ENCODE results near the gene SPECC1L.

SPECC1L gene

DNA sequence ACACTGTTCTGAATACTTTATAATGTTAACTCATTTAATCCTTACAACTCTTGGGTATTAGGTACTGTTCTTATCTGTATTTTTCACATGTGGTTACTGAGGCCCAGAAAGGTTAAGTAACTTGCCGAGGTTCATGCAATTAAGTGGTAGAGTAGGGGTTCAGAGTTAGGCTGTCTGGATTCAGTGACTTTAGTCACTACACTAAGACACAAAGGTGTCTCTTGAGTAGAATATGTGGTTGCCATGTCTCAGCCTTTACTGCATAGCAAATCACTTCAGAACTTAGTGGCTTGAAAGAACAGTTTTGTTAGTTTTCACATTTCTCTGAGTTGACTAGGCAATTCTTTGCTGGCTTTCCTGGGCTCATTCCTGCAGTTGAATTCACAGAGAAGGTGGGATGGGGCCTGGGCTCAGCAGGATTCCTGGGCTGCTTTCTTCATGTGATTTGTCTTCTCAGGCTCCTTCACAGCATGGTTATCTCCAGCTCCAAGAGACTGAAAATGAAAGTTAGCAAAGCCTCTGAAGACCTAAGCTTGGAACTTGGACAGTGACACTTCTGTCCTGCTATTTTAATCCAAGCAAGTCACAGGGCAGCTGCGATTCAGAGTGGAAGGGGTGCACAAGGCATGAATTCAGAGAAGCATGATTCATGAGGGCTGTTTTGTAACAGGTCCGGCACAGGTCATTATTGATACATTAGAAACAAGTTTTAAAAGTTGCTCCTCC is 68.3 kb downstream of the SPECC1L start:
- POLR2A ChIA-PET, result no interaction called here
- DNase-seq, result no peak
- Histone ChIP-seq H3K4me1 (ENCODE audit: control extremely low read depth in 1 of 4, control insufficient read depth in 4 of 4, insufficient read depth in 4 of 4, low read length in 3 of 4) (peaks cover 9 to 22% (median 12%) of the 10 kb centered on the region in 4 experiments), H3K9me3 (ENCODE audit: control extremely low read depth in 1 of 5, control insufficient read depth in 4 of 5, insufficient read depth in 2 of 5, low read depth in 1 of 5, low read length in 4 of 5) (no peaks in the 10 kb centered on the region), H3K4me3 (ENCODE audit: control insufficient read depth in 1 of 7, extremely low read depth in 1 of 7, insufficient read depth in 4 of 7, low read depth in 2 of 7, low read length in 6 of 7) (no peak overlapping the region), H3K36me3 (ENCODE audit: control insufficient read depth in 4 of 4, insufficient read depth in 4 of 4, low read length in 3 of 4) (peaks cover 25 to 64% (median 39%) of the 10 kb centered on the region in 4 experiments), H3K27ac (ENCODE audit: insufficient read depth in 1 of 2, low read depth in 1 of 2, low read length in 2 of 2, poor library complexity in 1 of 2, severe bottlenecking in 2 of 2) (no peak overlapping the region), H3K27me3 (replicated peaks in 2 of 5; ENCODE audit: control insufficient read depth in 4 of 5, insufficient read depth in 5 of 5, low read length in 4 of 5) (no peaks in the 10 kb centered on the region)
- WGBS (ENCODE audit: insufficient coverage), result 51% methylated on average over 3 of the region's 3 CpGs
- CTCF ChIA-PET, result interaction anchor here (0.6 to 1.6 kb wide), 2 partner anchors 9 to 33 kb away, joined by 3 to 4 read pairs; no protein-coding TSS in a partner anchor

DNA sequence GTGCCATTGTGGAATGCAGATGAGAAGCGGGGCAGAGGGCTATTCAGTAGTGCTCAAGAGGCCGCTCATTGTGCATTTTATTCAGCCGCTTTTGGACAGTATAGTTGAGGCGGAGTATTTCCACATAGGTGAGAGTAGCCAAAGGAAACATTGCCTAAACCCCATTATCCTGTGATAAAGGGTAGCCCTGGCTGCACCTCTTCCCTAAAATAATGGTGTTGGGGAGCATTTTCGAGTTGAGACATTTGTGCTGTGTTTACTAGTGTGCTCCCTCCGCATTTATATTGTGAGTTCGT is 68.8 kb downstream of the SPECC1L start:
- POLR2A ChIA-PET, result no interaction called here
- CTCF ChIA-PET, result interaction anchor here (0.6 to 1.6 kb wide), 2 partner anchors 8 to 34 kb away, joined by 3 to 4 read pairs; no protein-coding TSS in a partner anchor
- DNase-seq, result no peak
- Histone ChIP-seq H3K36me3 (ENCODE audit: control insufficient read depth in 4 of 4, insufficient read depth in 4 of 4, low read length in 3 of 4) (peaks cover 26 to 64% (median 41%) of the 10 kb centered on the region in 4 experiments), H3K4me1 (ENCODE audit: control extremely low read depth in 1 of 4, control insufficient read depth in 4 of 4, insufficient read depth in 4 of 4, low read length in 3 of 4) (peaks cover 9 to 20% (median 12%) of the 10 kb centered on the region in 4 experiments), H3K9me3 (ENCODE audit: control extremely low read depth in 1 of 5, control insufficient read depth in 4 of 5, insufficient read depth in 2 of 5, low read depth in 1 of 5, low read length in 4 of 5) (no peaks in the 10 kb centered on the region), H3K4me3 (ENCODE audit: control insufficient read depth in 1 of 7, extremely low read depth in 1 of 7, insufficient read depth in 4 of 7, low read depth in 2 of 7, low read length in 6 of 7) (no peak overlapping the region), H3K27me3 (replicated peaks in 2 of 5; ENCODE audit: control insufficient read depth in 4 of 5, insufficient read depth in 5 of 5, low read length in 4 of 5) (no peaks in the 10 kb centered on the region), H3K27ac (ENCODE audit: insufficient read depth in 1 of 2, low read depth in 1 of 2, low read length in 2 of 2, poor library complexity in 1 of 2, severe bottlenecking in 2 of 2) (no peak overlapping the region)
- 97% methylated on average over 6 of the region's 7 CpGs for WGBS (ENCODE audit: insufficient coverage)

DNA sequence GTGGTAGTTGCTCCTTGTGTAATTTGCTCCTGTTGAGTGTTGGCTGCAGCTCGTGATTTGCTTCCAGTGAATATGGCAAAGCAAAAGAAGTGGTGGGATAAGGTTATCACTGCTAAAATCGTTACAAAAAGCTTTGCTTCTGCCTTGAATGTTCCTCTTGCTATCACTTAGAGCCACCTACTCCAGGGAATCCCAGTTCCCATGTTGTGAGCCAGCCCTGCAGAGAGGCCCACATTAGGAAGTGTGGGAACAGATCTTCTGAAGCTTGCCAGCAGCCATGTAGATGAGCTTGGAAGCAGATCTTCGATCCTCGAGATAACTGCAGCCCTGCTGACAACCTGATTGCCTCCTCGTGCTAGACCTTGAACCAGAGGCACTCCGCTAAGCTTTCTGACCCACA is 71.0 kb downstream of the SPECC1L start:
- WGBS (ENCODE audit: insufficient coverage), result 98% methylated on average over 4 of the region's 6 CpGs
- peaks cover 0 to 6% (median 0%) of the 10 kb centered on the region in 4 experiments for H3K4me1 ChIP-seq (ENCODE audit: control extremely low read depth in 1 of 4, control insufficient read depth in 4 of 4, insufficient read depth in 4 of 4, low read length in 3 of 4)
- H3K4me3 ChIP-seq (ENCODE audit: control insufficient read depth in 1 of 7, extremely low read depth in 1 of 7, insufficient read depth in 4 of 7, low read depth in 2 of 7, low read length in 6 of 7), result no peak overlapping the region
- POLR2A ChIA-PET, result interaction anchor here (0.6 kb wide), 1 partner anchor 114 kb away, joined by 5 read pairs; no protein-coding TSS in a partner anchor
- H3K27me3 ChIP-seq (replicated peaks in 2 of 5; ENCODE audit: control insufficient read depth in 4 of 5, insufficient read depth in 5 of 5, low read length in 4 of 5), result no peaks in the 10 kb centered on the region
- peaks cover 25 to 63% (median 43%) of the 10 kb centered on the region in 4 experiments for H3K36me3 ChIP-seq (ENCODE audit: control insufficient read depth in 4 of 4, insufficient read depth in 4 of 4, low read length in 3 of 4)
- DNase-seq, result no peak
- no peak overlapping the region for H3K27ac ChIP-seq (ENCODE audit: insufficient read depth in 1 of 2, low read depth in 1 of 2, low read length in 2 of 2, poor library complexity in 1 of 2, severe bottlenecking in 2 of 2)
- CTCF ChIA-PET, result interaction anchor here (1.1 kb wide), 1 partner anchor 9 kb away, joined by 3 read pairs; no protein-coding TSS in a partner anchor
- no peaks in the 10 kb centered on the region for H3K9me3 ChIP-seq (ENCODE audit: control extremely low read depth in 1 of 5, control insufficient read depth in 4 of 5, insufficient read depth in 2 of 5, low read depth in 1 of 5, low read length in 4 of 5)

DNA sequence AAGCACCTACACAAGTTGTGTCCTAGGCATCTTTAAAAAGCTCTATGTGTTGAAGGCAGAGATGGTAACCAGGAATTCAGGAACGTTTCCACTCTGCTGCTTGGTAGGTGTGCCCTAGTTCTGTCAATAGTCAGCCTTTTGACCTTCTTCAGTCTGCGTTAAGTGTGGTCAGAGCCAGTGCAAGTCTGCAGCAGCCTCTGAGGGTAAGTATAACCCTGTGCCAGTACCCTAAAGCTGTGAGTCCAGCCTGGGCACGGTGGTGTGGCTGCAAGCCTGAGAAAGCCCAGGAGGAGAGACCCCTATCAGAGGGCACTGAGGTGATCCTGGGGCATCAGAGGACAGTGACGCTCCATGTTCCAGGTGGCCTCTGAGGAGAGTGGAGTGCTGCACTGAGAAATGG is 80.0 kb downstream of the SPECC1L start:
- H3K4me3 ChIP-seq (ENCODE audit: control insufficient read depth in 1 of 7, extremely low read depth in 1 of 7, insufficient read depth in 4 of 7, low read depth in 2 of 7, low read length in 6 of 7), result no peak overlapping the region
- H3K9me3 ChIP-seq (ENCODE audit: control extremely low read depth in 1 of 5, control insufficient read depth in 4 of 5, insufficient read depth in 2 of 5, low read depth in 1 of 5, low read length in 4 of 5), result peaks cover 0 to 4% (median 2%) of the 10 kb centered on the region in 5 experiments
- peaks cover 0 to 5% (median 4%) of the 10 kb centered on the region in 4 experiments for H3K4me1 ChIP-seq (ENCODE audit: control extremely low read depth in 1 of 4, control insufficient read depth in 4 of 4, insufficient read depth in 4 of 4, low read length in 3 of 4)
- POLR2A ChIA-PET, result no interaction called here
- WGBS (ENCODE audit: insufficient coverage), result 96% methylated on average over 3 of the region's 4 CpGs
- peaks cover 20 to 77% (median 47%) of the 10 kb centered on the region in 4 experiments for H3K36me3 ChIP-seq (ENCODE audit: control insufficient read depth in 4 of 4, insufficient read depth in 4 of 4, low read length in 3 of 4)
- H3K27ac ChIP-seq (ENCODE audit: insufficient read depth in 1 of 2, low read depth in 1 of 2, low read length in 2 of 2, poor library complexity in 1 of 2, severe bottlenecking in 2 of 2), result no peak overlapping the region
- CTCF ChIA-PET, result interaction anchor here (1.0 to 1.2 kb wide), 3 partner anchors 9 to 99 kb away, joined by 3 to 4 read pairs (median 3); no protein-coding TSS in a partner anchor
- no peak for DNase-seq
- H3K27me3 ChIP-seq (replicated peaks in 2 of 5; ENCODE audit: control insufficient read depth in 4 of 5, insufficient read depth in 5 of 5, low read length in 4 of 5), result no peaks in the 10 kb centered on the region

DNA sequence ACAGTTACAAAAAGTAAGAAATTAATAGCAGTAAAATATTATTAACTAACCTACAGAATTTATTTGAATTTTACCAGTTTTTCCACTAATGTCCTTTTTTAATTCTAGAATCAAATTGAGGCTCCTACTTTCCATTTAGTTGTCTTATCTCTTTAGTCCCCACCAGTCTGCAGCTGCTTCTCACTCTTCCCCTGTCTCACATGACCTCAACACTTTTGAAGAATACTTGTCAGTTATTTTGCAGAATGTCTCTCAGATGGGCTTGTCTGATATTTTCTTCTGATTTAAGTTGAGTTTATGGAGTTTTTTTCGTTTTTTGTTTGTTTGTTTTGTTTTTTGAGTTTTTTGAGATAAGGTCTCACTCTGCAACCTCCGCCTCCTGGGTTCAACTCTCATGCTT is 82.5 kb downstream of the SPECC1L start:
- ChIA-PET CTCF (interaction anchor here (0.8 to 1.0 kb wide), 2 partner anchors 38 to 169 kb away, joined by 3 read pairs; no protein-coding TSS in a partner anchor), POLR2A (no interaction called here)
- Histone ChIP-seq H3K4me1 (ENCODE audit: control extremely low read depth in 1 of 4, control insufficient read depth in 4 of 4, insufficient read depth in 4 of 4, low read length in 3 of 4) (peaks cover 0 to 8% (median 4%) of the 10 kb centered on the region in 4 experiments), H3K4me3 (ENCODE audit: control insufficient read depth in 1 of 7, extremely low read depth in 1 of 7, insufficient read depth in 4 of 7, low read depth in 2 of 7, low read length in 6 of 7) (no peak overlapping the region), H3K27me3 (replicated peaks in 2 of 5; ENCODE audit: control insufficient read depth in 4 of 5, insufficient read depth in 5 of 5, low read length in 4 of 5) (no peaks in the 10 kb centered on the region), H3K9me3 (ENCODE audit: control extremely low read depth in 1 of 5, control insufficient read depth in 4 of 5, insufficient read depth in 2 of 5, low read depth in 1 of 5, low read length in 4 of 5) (peaks cover 0 to 4% (median 2%) of the 10 kb centered on the region in 5 experiments), H3K27ac (ENCODE audit: insufficient read depth in 1 of 2, low read depth in 1 of 2, low read length in 2 of 2, poor library complexity in 1 of 2, severe bottlenecking in 2 of 2) (no peak overlapping the region), H3K36me3 (ENCODE audit: control insufficient read depth in 4 of 4, insufficient read depth in 4 of 4, low read length in 3 of 4) (peaks cover 16 to 56% (median 39%) of the 10 kb centered on the region in 4 experiments)
- 100% methylated on average over 1 of the region's 2 CpGs for WGBS (ENCODE audit: insufficient coverage)
- DNase-seq, result peak in 2 of 3 donors; percentile 22 to 51

DNA sequence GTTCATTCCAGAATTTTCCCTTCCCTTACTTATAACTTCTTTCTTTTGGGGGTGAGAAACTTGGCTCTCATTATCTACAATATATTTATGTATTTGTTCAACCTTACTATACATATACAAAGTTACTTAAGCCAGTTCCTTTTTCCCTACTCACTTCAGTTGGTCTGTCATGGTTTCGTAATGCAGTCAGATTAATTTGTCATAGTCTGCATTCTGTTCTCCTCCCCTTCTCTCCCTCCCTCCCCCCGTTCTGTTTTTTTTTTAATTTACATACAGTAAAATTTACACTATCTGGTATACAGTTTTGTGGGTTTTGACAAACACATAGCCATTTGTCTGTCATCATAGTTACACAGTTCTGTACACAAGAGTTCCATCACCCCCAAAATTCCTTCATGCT is 84.9 kb downstream of the SPECC1L start:
- Histone ChIP-seq H3K4me1 (ENCODE audit: control extremely low read depth in 1 of 4, control insufficient read depth in 4 of 4, insufficient read depth in 4 of 4, low read length in 3 of 4) (peaks cover 0 to 17% (median 14%) of the 10 kb centered on the region in 4 experiments), H3K9me3 (ENCODE audit: control extremely low read depth in 1 of 5, control insufficient read depth in 4 of 5, insufficient read depth in 2 of 5, low read depth in 1 of 5, low read length in 4 of 5) (peaks cover 0 to 4% (median 2%) of the 10 kb centered on the region in 5 experiments), H3K4me3 (ENCODE audit: control insufficient read depth in 1 of 7, extremely low read depth in 1 of 7, insufficient read depth in 4 of 7, low read depth in 2 of 7, low read length in 6 of 7) (no peak overlapping the region), H3K27me3 (replicated peaks in 2 of 5; ENCODE audit: control insufficient read depth in 4 of 5, insufficient read depth in 5 of 5, low read length in 4 of 5) (no peaks in the 10 kb centered on the region), H3K27ac (ENCODE audit: insufficient read depth in 1 of 2, low read depth in 1 of 2, low read length in 2 of 2, poor library complexity in 1 of 2, severe bottlenecking in 2 of 2) (peak overlapping the region in 1 of 2 experiments; percentile 38), H3K36me3 (ENCODE audit: control insufficient read depth in 4 of 4, insufficient read depth in 4 of 4, low read length in 3 of 4) (peaks cover 10 to 46% (median 28%) of the 10 kb centered on the region in 4 experiments)
- peak; percentile 24 to 83 (median 76) for DNase-seq
- ChIA-PET POLR2A (no interaction called here), CTCF (no interaction called here)
- WGBS (ENCODE audit: insufficient coverage), result no CpG with 5 or more reads among the region's 2 CpGs

DNA sequence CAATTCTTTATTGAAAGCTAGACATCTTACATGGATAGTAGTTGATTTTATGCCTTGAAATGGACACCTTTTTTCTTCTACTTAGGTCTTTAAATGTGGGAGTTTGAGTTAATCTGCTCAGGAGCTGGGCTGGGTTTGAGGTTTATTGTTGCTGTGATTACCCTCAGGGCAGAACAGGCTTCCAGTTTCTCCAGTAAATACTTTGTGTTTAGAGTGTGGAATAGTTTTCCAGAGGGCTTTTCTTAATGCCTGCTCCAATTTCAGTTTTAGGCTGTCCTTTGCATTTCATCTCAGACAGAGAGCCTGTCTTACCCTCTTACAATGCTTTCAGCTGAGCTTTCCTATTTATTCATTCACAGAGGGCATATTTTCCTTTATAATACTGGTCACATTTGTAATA is 86.9 kb downstream of the SPECC1L start:
- Histone ChIP-seq H3K4me1 (ENCODE audit: control extremely low read depth in 1 of 4, control insufficient read depth in 4 of 4, insufficient read depth in 4 of 4, low read length in 3 of 4) (peaks cover 0 to 17% (median 14%) of the 10 kb centered on the region in 4 experiments), H3K27ac (ENCODE audit: insufficient read depth in 1 of 2, low read depth in 1 of 2, low read length in 2 of 2, poor library complexity in 1 of 2, severe bottlenecking in 2 of 2) (no peak overlapping the region), H3K9me3 (ENCODE audit: control extremely low read depth in 1 of 5, control insufficient read depth in 4 of 5, insufficient read depth in 2 of 5, low read depth in 1 of 5, low read length in 4 of 5) (peaks cover 0 to 4% (median 2%) of the 10 kb centered on the region in 5 experiments), H3K4me3 (ENCODE audit: control insufficient read depth in 1 of 7, extremely low read depth in 1 of 7, insufficient read depth in 4 of 7, low read depth in 2 of 7, low read length in 6 of 7) (no peak overlapping the region), H3K27me3 (replicated peaks in 2 of 5; ENCODE audit: control insufficient read depth in 4 of 5, insufficient read depth in 5 of 5, low read length in 4 of 5) (no peaks in the 10 kb centered on the region), H3K36me3 (ENCODE audit: control insufficient read depth in 4 of 4, insufficient read depth in 4 of 4, low read length in 3 of 4) (peaks cover 5 to 53% (median 21%) of the 10 kb centered on the region in 4 experiments)
- ChIA-PET CTCF (interaction anchor here (0.9 kb wide), 1 partner anchor 28 kb away, joined by 3 read pairs; no protein-coding TSS in a partner anchor), POLR2A (no interaction called here)
- DNase-seq, result no peak
